Choroid plexus epithelial cell (primary cell): ENCODE results near the gene LINGO1.

Source experiments
- DNase-seq: peaks from one replicate; pipeline ENCODE4 v3.0.0-alpha.2; 2010; ENCODE audit warnings: low read depth
- H3K4me3 ChIP-seq: 2 replicates; pipeline ENCODE4 v1.5.1; 2011; ENCODE audit warnings: low read depth, mild to moderate bottlenecking, control low read depth, low read length, moderate library complexity
- CTCF ChIP-seq: conservative IDR thresholded peaks from 2 replicates; pipeline ENCODE4 v1.5.1; 2011; ENCODE audit warnings: low read depth, mild to moderate bottlenecking, control low read depth, inconsistent platforms, low read length, moderate library complexity

LINGO1 gene

GRCh38 chr15:77631745-77632533 is 773 bp downstream of the LINGO1 start:
- TF ChIP-seq CTCF, result no peak
- H3K4me3 ChIP-seq, result no peak overlapping the region
- no peak for DNase-seq

GRCh38 chr15:77630956-77631744 is 1.6 kb downstream of the LINGO1 start:
- peak; percentile 25 for TF ChIP-seq CTCF
- no peak for DNase-seq

GRCh38 chr15:77630056-77630455 is 2.7 kb downstream of the LINGO1 start:
- H3K4me3 ChIP-seq, result no peak overlapping the region
- TF ChIP-seq CTCF, result no peak
- no peak for DNase-seq

More at GRCh38 chr15:77630956-77631744, 1.6 kb downstream of the LINGO1 start:
- H3K4me3 ChIP-seq, result no peak overlapping the region

- no peak overlapping the region for H3K4me3 ChIP-seq
- no peak for DNase-seq
- TF ChIP-seq CTCF, result no peak
Observed at GRCh38 chr15:77629070-77630030, 3.4 kb downstream of the LINGO1 start.

- DNase-seq, result no peak
- no peak for TF ChIP-seq CTCF
- H3K4me3 ChIP-seq, result no peak overlapping the region
Observed at GRCh38 chr15:77628010-77628409, 4.7 kb downstream of the LINGO1 start.

GRCh38 chr15:77627581-77627980 is 5.1 kb downstream of the LINGO1 start:
- no peak for DNase-seq
- no peak overlapping the region for H3K4me3 ChIP-seq
- TF ChIP-seq CTCF, result no peak
